SK-N-SH treated with all-trans-retinoic acid at 6 μM for 48 hours (cell line): ENCODE measurements around the gene CDH6.

Experiments used
- ARNTL ChIP-seq: fragments of 450-650 bp; formaldehyde crosslinking; IDR thresholded peaks from 2 replicates; pipeline ENCODE4 v1.5.0; 2020; ENCODE audit warnings: low read depth, mild to moderate bottlenecking, moderate library complexity, borderline replicate concordance
- BACH2 ChIP-seq: fragments of 250-450 bp; sonication (Bioruptor Pico); IDR thresholded peaks from 2 replicates; pipeline ENCODE4 v1.9.0; 2021; ENCODE audit warnings: mild to moderate bottlenecking, borderline replicate concordance
- ESRRG ChIP-seq: fragments of 250-450 bp; sonication (Bioruptor Pico); IDR thresholded peaks from 2 replicates; pipeline ENCODE4 v1.6.1; 2021; ENCODE audit warnings: mild to moderate bottlenecking
- RARB ChIP-seq: fragments of 250-450 bp; sonication (Bioruptor Pico); IDR thresholded peaks from 2 replicates; pipeline ENCODE4 v1.8.0; 2021; ENCODE audit warnings: mild to moderate bottlenecking, moderate library complexity
- SNAI2 ChIP-seq: fragments of 250-450 bp; sonication (Bioruptor Pico); IDR thresholded peaks from 2 replicates; pipeline ENCODE4 v1.5.0; 2020; ENCODE audit warnings: mild to moderate bottlenecking, moderate library complexity
- TCF4 ChIP-seq: fragments of 250-450 bp; sonication (Bioruptor Pico); IDR thresholded peaks from 2 replicates; pipeline ENCODE4 v1.8.0; 2021; ENCODE audit warnings: mild to moderate bottlenecking, moderate library complexity, borderline replicate concordance
- TSHZ2 ChIP-seq: fragments of 250-450 bp; sonication (Bioruptor Pico); IDR thresholded peaks from 2 replicates; pipeline ENCODE4 v1.5.0; 2020; ENCODE audit warnings: mild to moderate bottlenecking, moderate library complexity
- ZC3H10 ChIP-seq: fragments of 250-450 bp; sonication (Bioruptor Pico); IDR thresholded peaks from 2 replicates; pipeline ENCODE4 v1.5.1; 2021; ENCODE audit warnings: mild to moderate bottlenecking, moderate library complexity
- ZFP30 ChIP-seq: fragments of 450-650 bp; formaldehyde crosslinking; IDR thresholded peaks from 2 replicates; pipeline ENCODE4 v1.5.0; 2022; ENCODE audit warnings: mild to moderate bottlenecking, moderate library complexity
- ZNF565 ChIP-seq: fragments of 450-650 bp; formaldehyde crosslinking; conservative IDR thresholded peaks from 2 replicates; pipeline ENCODE4 v1.5.0; 2020; ENCODE audit warnings: low read depth, mild to moderate bottlenecking, moderate library complexity

GRCh38 chr5:31329715-31330114 is 136.2 kb downstream of the CDH6 start:
- no peak for TF ChIP-seq ZC3H10
- no peak for TF ChIP-seq ZNF565 (CRISPR knock-in tag)
- no peak for TF ChIP-seq ZFP30 (CRISPR knock-in tag)
- TF ChIP-seq SNAI2 (CRISPR knock-in tag) = no peak
- TF ChIP-seq ARNTL (CRISPR knock-in tag) = no peak
- no peak for TF ChIP-seq TCF4 (CRISPR knock-in tag)
- TF ChIP-seq BACH2 (CRISPR knock-in tag) = no peak
- TF ChIP-seq RARB (CRISPR knock-in tag) = no peak
- TF ChIP-seq TSHZ2 (CRISPR knock-in tag) = no peak
- TF ChIP-seq ESRRG (CRISPR knock-in tag) = no peak
